GM18517 (cell line): ENCODE data around the gene GOLGA8A.
"Not testable (repeated sequence)": the region's sequence is repeated elsewhere in the genome, so short reads cannot be mapped to it uniquely, and the experiment has no call there.

ENCODE experiments used
- ATAC-seq: cut with Tn5 transposase; IDR thresholded peaks from one replicate; pipeline ENCODE4 v1.9.1; 2021; ENCODE audit warnings: mild to moderate bottlenecking, moderate library complexity; ENCODE audit not compliant: unreplicated experiment

Gene GOLGA8A

DNA sequence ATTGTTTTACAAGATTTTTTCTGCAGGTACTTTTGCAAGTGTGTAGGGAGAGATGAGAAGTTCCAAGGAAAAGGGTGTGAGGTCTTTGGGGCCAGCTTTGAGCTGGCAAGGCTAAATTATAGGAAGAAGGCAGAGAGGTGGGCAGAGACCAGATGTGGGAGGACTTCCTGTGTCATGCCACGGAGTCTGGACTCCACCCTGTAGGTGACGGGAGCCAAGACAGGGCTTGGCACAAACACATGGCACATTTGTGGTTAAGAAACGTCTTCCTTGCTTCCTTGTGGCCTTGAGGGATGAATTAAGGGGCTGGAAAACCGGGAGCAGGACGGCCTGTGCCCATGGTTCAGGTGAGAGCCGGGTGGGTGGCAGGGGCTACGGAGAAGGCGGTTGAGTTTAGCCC is 19.2 kb downstream of the GOLGA8A start:
- not testable (repeated sequence) for ATAC-seq

DNA sequence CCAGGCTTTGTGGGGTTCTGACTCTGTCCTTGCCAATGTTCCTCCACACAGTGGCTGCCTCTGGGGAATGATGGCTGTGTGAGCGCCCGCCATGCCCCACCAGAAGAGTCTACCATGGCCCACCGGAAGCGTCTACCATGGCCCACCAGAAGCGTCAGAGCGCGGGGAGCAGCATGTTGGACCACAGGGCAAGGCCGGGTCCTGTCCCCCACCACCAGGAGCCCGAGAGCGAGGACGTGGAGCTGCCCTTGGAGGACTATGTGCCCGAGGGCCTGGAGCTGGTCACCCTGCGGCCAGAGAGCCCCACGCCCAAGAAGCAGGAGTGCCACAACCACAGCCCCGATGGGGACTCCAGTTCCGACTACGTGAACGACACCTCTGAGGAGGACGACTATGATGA is 28.1 kb downstream of the GOLGA8A start:
- not testable (repeated sequence) for ATAC-seq

DNA sequence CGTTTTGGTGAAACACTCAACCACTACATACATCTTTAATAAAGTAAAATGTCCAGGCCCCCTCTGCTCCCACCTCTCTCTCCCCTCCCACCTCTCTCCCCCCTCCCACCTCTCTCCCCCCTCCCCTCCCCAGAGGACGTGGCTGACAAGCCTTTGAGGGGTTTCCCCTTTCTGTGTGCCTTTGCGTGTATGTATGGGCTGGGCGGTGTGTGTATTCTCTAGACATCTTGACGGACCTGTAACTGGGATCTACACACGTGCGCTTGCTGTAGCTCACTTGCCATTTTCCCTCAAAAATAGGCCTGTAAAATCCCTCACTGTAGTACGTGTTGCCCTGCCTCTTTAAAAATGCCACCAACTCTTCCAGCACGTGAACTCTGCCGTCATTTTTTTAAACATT is 28.6 kb downstream of the GOLGA8A start:
- ATAC-seq: not testable (repeated sequence)

DNA sequence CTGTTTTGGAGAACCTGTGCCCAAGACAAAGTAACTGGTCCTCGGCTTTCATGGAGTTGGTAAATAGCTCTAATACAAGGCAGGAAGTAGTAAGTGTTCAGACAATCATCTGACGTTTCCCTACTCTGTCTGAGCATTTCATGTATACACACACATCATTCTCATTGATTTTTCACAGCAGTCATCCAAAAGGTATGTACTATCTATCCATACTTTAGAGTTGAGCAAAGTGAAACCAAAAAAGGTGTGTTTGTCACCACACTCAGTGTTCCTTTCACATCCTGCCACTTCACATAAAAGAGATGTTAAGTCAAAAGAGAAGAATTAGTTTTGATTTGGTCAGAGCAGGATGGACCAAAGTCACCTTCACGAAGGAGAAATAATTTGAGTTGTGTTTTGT is 33.7 kb downstream of the GOLGA8A start:
- ATAC-seq: not testable (repeated sequence)

DNA sequence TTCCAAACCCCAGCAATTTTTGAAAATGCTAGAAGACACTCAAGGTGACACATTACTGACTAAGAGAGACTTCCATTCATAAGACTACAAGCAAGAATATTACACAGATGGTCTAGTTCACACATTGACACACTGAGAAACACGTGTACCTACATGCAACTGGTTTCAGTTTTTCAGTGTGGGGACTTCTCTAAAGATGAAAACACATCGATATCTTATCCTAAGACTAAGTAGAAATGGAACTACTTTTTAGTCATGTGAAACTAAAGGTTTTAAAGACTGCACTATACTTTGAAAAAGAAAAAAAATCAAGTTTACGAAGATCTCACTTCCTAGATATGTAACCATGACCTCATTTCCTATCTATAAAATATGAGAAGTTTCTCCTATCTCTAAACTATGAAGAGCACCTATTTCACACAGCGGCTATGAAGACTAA is 34.4 kb downstream of the GOLGA8A start:
- ATAC-seq: peak; percentile 56

DNA sequence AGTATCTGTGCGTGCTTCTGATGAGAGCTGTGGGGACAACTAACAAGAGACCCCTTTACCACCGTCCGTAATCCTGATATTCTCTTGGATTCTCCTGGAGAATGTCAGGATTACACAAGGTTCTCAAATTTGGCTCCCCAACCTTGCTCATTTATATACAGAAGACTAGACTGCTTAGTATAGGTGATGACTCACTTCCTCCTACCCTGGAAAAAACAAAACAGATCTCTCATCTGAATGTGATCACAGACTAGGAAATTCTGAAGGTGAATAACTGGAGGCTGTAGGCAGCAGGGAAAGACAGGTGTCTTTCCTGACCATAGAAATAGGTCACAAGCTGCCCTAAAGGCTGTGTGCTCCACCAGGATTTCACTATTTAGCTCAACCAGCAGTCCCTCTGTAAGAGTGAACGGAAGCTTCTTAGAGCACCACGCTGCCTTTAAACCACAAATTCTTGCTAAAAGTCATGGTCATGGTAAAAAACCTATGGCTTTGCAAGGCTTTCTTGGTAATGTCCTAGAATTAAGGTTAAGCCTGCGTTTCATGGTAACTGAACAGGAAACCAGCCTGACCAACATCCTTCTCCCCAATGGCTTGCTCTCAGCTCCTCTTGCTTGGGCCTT is 39.9 kb downstream of the GOLGA8A start:
- ATAC-seq: not testable (repeated sequence)

DNA sequence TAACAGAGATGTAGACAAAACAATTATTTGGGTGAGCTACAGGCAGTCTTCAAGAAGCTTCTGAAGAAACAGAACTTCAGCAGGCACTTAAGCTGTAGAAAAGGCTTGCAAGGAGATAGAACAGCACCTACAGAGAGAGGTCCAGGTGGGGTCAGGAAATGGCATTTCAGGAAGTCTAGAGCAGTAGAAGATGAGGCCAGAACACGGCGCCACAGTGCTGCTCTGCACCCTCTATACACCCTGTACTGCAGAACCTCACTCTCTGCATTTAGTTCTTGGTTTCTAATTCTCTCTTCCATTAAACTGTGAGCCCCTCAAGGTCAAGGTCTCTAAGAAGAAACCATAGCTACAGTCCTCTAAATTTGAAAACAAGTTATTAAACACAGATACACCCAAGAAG is 44.6 kb downstream of the GOLGA8A start:
- not testable (repeated sequence) for ATAC-seq

DNA sequence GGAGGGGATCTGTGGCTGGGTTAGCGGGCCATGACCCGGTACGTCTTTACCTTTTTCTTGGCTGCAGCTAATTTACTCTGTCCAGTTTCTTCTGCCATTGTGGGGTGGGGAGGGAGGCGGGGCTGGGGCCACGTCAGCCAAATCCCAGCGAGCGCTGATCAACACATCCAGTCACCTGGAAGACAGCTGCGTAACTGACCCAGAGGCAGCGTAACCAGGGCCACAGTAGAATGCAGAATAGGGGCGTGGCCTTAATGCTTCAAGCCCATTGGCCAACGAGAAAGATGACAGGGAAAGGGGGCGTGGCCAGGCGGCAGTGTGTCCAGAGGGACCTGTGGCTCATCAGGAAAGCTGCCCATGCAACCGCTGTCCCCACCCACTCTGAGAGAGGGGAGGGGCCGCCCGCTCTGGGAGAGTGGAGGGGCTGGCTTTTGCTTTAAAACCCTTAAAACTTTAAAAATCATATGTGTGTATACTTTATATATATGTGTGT is 48.0 kb downstream of the GOLGA8A start:
- ATAC-seq: not testable (repeated sequence)
